Measurements from ENCODE around the gene MCRS1.
"Not testable (repeated sequence)": the region's sequence is repeated elsewhere in the genome, so short reads cannot be mapped to it uniquely, and the experiment has no call there.

MCRS1 gene

DNA sequence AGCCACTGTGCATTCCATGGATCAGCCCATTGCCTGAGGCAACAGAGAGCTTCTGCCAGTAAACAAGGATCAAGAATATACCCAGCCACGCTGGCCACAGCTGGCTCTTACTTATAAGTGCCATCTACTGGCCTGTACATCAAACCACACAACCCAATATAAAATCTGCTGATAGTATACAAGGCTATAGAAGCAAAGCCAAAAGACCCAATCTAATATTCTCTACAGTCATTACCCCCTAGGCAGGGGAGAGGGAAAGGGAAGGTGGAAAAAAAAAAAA, 41.9 kb upstream of the MCRS1 start:
- H2BK120ac ChIP-seq (ENCODE audit: low read depth, low read length) = no peak overlapping the region
- H3K36me3 ChIP-seq (ENCODE audit: control insufficient read depth, insufficient read depth, low read length) = no peaks in the 10 kb centered on the region
- no peak overlapping the region for H3K18ac ChIP-seq (ENCODE audit: low read length)
- H3K4me2 ChIP-seq (ENCODE audit: low read length) = no peak overlapping the region
- H2BK15ac ChIP-seq (replicated peaks; ENCODE audit: low read depth) = no peak overlapping the region
- WGBS (ENCODE audit: extremely low coverage, insufficient coverage, low lambda C conversion rate) = no CpG with 5 or more reads among the region's 1 CpG
- H3K4me3 ChIP-seq (ENCODE audit: low read length) = no peak overlapping the region
- H4K5ac ChIP-seq (ENCODE audit: low read length) = no peak overlapping the region
- H3K27me3 ChIP-seq (ENCODE audit: insufficient read depth, low read length, poor library complexity) = no peaks in the 10 kb centered on the region
- no peak overlapping the region for H3K23ac ChIP-seq (ENCODE audit: low read length)
- H3K79me2 ChIP-seq (ENCODE audit: control insufficient read depth, insufficient read depth, low read length) = no peaks in the 10 kb centered on the region
- no peak overlapping the region for H3K27ac ChIP-seq (ENCODE audit: low read depth, low read length)
- H3K56ac ChIP-seq (ENCODE audit: low read length) = no peak overlapping the region
- no peak overlapping the region for H3K4ac ChIP-seq (ENCODE audit: low read depth, low read length)
- no peaks in the 10 kb centered on the region for H3K4me1 ChIP-seq (ENCODE audit: control insufficient read depth, low read depth, low read length)
- no peak overlapping the region for H3K9ac ChIP-seq (ENCODE audit: low read length)
- no peak overlapping the region for H4K8ac ChIP-seq (ENCODE audit: low read depth, low read length)
- no peak overlapping the region for H2AK5ac ChIP-seq (ENCODE audit: low read length)
- no peaks in the 10 kb centered on the region for H3K79me1 ChIP-seq (ENCODE audit: low read length)
- peak; percentile 43 for DNase-seq
- no peak overlapping the region for H2BK5ac ChIP-seq (ENCODE audit: low read length)

DNA sequence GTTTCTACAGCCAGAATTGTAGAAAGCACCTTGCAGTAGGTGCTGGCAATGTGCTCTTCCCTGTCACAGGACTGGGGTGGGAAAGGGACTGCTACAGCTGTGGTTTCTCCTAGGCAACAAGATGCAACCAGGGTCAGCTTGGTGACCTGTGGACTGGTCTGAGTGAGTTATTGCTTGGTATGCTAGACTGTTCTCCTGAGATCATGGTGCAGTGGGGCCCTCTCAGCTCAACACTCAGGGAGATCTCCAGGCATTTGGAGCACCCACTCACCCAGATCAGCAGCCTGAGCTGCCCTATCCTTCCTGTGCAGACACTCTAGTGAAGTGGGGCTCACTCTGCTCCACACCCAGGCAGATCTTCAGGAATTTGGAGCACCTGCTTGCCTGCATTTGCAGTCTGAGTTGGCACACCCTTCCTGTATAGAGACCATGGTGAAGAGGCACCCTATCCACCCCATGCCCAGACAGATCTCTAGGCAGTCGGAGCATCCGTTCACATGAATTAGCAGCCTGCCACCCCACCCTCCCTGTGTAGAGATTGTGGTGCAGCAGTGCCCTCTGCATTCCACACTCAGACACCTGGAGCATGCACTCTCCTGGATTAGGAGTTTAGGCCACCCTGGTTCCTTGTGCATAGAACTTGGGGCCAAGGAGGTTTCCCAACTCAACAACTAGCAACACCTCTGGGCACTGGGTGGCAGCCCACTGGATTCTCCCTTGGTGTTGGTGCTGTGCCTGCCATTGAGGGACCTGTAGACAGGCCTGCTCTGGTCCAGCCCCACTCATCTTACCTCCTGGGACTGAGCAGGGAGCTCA, 41.3 kb upstream of the MCRS1 start:
- H3K27me3 ChIP-seq (ENCODE audit: insufficient read depth, low read length, poor library complexity) = no peaks in the 10 kb centered on the region
- no peak overlapping the region for H3K9ac ChIP-seq (ENCODE audit: low read length)
- no peak overlapping the region for H3K23ac ChIP-seq (ENCODE audit: low read length)
- H4K5ac ChIP-seq (ENCODE audit: low read length) = no peak overlapping the region
- no peak overlapping the region for H4K8ac ChIP-seq (ENCODE audit: low read depth, low read length)
- H3K79me1 ChIP-seq (ENCODE audit: low read length) = no peaks in the 10 kb centered on the region
- no peak overlapping the region for H2AK5ac ChIP-seq (ENCODE audit: low read length)
- WGBS (ENCODE audit: extremely low coverage, insufficient coverage, low lambda C conversion rate) = no CpG with 5 or more reads among the region's 2 CpGs
- H3K18ac ChIP-seq (ENCODE audit: low read length) = no peak overlapping the region
- H2BK15ac ChIP-seq (replicated peaks; ENCODE audit: low read depth) = no peak overlapping the region
- no peak overlapping the region for H2BK120ac ChIP-seq (ENCODE audit: low read depth, low read length)
- no peaks in the 10 kb centered on the region for H3K79me2 ChIP-seq (ENCODE audit: control insufficient read depth, insufficient read depth, low read length)
- no peak overlapping the region for H3K56ac ChIP-seq (ENCODE audit: low read length)
- H3K4ac ChIP-seq (ENCODE audit: low read depth, low read length) = no peak overlapping the region
- no peaks in the 10 kb centered on the region for H3K36me3 ChIP-seq (ENCODE audit: control insufficient read depth, insufficient read depth, low read length)
- H2BK5ac ChIP-seq (ENCODE audit: low read length) = no peak overlapping the region
- H3K4me1 ChIP-seq (ENCODE audit: control insufficient read depth, low read depth, low read length) = no peaks in the 10 kb centered on the region
- no peak overlapping the region for H3K4me2 ChIP-seq (ENCODE audit: low read length)
- no peak overlapping the region for H3K4me3 ChIP-seq (ENCODE audit: low read length)
- no peak for DNase-seq
- H3K27ac ChIP-seq (ENCODE audit: low read depth, low read length) = no peak overlapping the region

DNA sequence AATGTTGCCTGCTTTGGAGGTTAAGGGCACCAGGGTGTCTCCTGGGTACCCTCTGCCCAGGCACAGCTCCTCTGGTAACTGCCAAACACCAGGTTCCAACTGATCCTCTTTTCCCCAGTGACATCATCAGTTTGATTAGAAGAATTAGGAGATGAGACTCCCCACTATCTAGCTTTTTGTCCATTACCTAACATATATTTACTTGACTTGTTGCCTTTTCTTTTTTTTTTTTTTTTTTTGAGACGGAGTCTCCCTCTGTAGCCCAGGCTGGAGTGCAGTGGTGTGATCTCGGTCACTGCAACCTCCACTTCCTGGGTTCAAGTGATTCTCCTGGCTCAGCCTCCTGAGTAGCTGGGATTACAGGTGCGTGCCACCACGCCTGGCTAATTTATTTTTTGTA, 37.6 kb upstream of the MCRS1 start, which contains the start of gene FAM186B:
Gene FAM186B, minus strand, starts transcription at position 101 of the 400 bp plus-strand sequence. CDS start 162 bp downstream, outside the sequence.
- not testable (repeated sequence) for H2BK15ac ChIP-seq (replicated peaks; ENCODE audit: low read depth); H2BK120ac ChIP-seq (ENCODE audit: low read depth, low read length); H3K9ac ChIP-seq (ENCODE audit: low read length); DNase-seq; H3K27me3 ChIP-seq (ENCODE audit: insufficient read depth, low read length, poor library complexity); H3K4ac ChIP-seq (ENCODE audit: low read depth, low read length); H3K4me2 ChIP-seq (ENCODE audit: low read length); H3K23ac ChIP-seq (ENCODE audit: low read length); H4K5ac ChIP-seq (ENCODE audit: low read length); H3K36me3 ChIP-seq (ENCODE audit: control insufficient read depth, insufficient read depth, low read length); H3K27ac ChIP-seq (ENCODE audit: low read depth, low read length); H4K8ac ChIP-seq (ENCODE audit: low read depth, low read length); H3K18ac ChIP-seq (ENCODE audit: low read length); H3K4me3 ChIP-seq (ENCODE audit: low read length); H2AK5ac ChIP-seq (ENCODE audit: low read length); H3K79me1 ChIP-seq (ENCODE audit: low read length); H2BK5ac ChIP-seq (ENCODE audit: low read length); H3K4me1 ChIP-seq (ENCODE audit: control insufficient read depth, low read depth, low read length); H3K79me2 ChIP-seq (ENCODE audit: control insufficient read depth, insufficient read depth, low read length); H3K56ac ChIP-seq (ENCODE audit: low read length)
- no CpG with 5 or more reads among the region's 4 CpGs for WGBS (ENCODE audit: extremely low coverage, insufficient coverage, low lambda C conversion rate)

DNA sequence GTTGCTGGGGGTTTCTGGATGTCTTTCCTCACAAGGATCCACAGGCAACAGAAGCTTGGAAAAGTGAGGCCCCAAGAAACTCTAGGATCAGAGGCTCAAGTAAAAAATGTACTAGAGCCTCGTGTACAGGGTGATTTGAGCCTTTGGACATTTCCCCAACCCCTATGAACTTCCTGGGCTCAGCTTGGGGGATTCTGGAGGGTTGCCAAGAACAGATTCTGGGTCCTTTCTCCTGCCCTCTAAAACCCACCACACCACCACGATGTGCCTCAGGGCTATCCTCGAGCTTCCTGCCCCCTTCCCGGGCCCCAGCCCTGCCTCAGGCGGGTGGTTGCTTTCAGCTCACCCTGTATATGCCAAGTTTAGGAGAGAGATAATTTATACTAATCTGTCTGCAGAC, 36.9 kb upstream of the MCRS1 start:
- no peak for DNase-seq
- Histone ChIP-seq H4K8ac (ENCODE audit: low read depth, low read length) (no peak overlapping the region), H4K5ac (ENCODE audit: low read length) (no peak overlapping the region), H2AK5ac (ENCODE audit: low read length) (no peak overlapping the region), H3K23ac (ENCODE audit: low read length) (no peak overlapping the region), H3K27me3 (ENCODE audit: insufficient read depth, low read length, poor library complexity) (no peaks in the 10 kb centered on the region), H3K79me2 (ENCODE audit: control insufficient read depth, insufficient read depth, low read length) (no peaks in the 10 kb centered on the region), H3K36me3 (ENCODE audit: control insufficient read depth, insufficient read depth, low read length) (no peaks in the 10 kb centered on the region), H3K4me1 (ENCODE audit: control insufficient read depth, low read depth, low read length) (no peaks in the 10 kb centered on the region), H3K27ac (ENCODE audit: low read depth, low read length) (no peak overlapping the region), H3K18ac (ENCODE audit: low read length) (no peak overlapping the region), H3K4ac (ENCODE audit: low read depth, low read length) (no peak overlapping the region), H3K79me1 (ENCODE audit: low read length) (no peaks in the 10 kb centered on the region), H3K56ac (ENCODE audit: low read length) (no peak overlapping the region), H3K4me2 (ENCODE audit: low read length) (no peak overlapping the region), H2BK5ac (ENCODE audit: low read length) (no peak overlapping the region), H2BK15ac (replicated peaks; ENCODE audit: low read depth) (no peak overlapping the region), H3K9ac (ENCODE audit: low read length) (no peak overlapping the region), H3K4me3 (ENCODE audit: low read length) (no peak overlapping the region), H2BK120ac (ENCODE audit: low read depth, low read length) (no peak overlapping the region)
- no CpG with 5 or more reads among the region's 5 CpGs for WGBS (ENCODE audit: extremely low coverage, insufficient coverage, low lambda C conversion rate)

DNA sequence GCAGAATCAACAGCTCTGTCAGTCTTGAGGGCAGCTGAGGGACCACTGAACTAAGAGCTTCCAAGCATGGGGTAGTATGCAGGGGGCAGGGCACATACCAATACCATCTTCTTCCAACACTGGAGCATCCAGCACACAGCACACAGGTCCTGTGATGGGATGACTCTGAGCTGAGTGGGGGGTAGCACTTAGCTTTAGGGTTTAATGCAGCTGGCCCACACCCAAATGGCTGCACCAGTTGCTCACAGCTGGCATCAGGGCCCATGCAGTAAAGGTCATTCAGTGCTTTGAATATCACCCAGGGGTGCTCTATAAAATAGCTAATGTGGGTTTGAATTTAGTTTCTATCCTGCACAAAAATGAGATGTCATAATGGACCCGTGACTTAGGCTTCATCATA, 35.8 kb upstream of the MCRS1 start:
- no peaks in the 10 kb centered on the region for H3K79me1 ChIP-seq (ENCODE audit: low read length)
- no peaks in the 10 kb centered on the region for H3K36me3 ChIP-seq (ENCODE audit: control insufficient read depth, insufficient read depth, low read length)
- H3K27me3 ChIP-seq (ENCODE audit: insufficient read depth, low read length, poor library complexity) = no peaks in the 10 kb centered on the region
- H3K4me3 ChIP-seq (ENCODE audit: low read length) = no peak overlapping the region
- H3K4ac ChIP-seq (ENCODE audit: low read depth, low read length) = no peak overlapping the region
- H3K56ac ChIP-seq (ENCODE audit: low read length) = no peak overlapping the region
- no peak overlapping the region for H3K9ac ChIP-seq (ENCODE audit: low read length)
- no peak overlapping the region for H4K8ac ChIP-seq (ENCODE audit: low read depth, low read length)
- H2BK120ac ChIP-seq (ENCODE audit: low read depth, low read length) = no peak overlapping the region
- H3K18ac ChIP-seq (ENCODE audit: low read length) = no peak overlapping the region
- no peak for DNase-seq
- no peak overlapping the region for H3K4me2 ChIP-seq (ENCODE audit: low read length)
- no peak overlapping the region for H2BK15ac ChIP-seq (replicated peaks; ENCODE audit: low read depth)
- H3K27ac ChIP-seq (ENCODE audit: low read depth, low read length) = no peak overlapping the region
- H3K23ac ChIP-seq (ENCODE audit: low read length) = no peak overlapping the region
- no peak overlapping the region for H2AK5ac ChIP-seq (ENCODE audit: low read length)
- H3K4me1 ChIP-seq (ENCODE audit: control insufficient read depth, low read depth, low read length) = no peaks in the 10 kb centered on the region
- H4K5ac ChIP-seq (ENCODE audit: low read length) = no peak overlapping the region
- no CpG with 5 or more reads among the region's 1 CpG for WGBS (ENCODE audit: extremely low coverage, insufficient coverage, low lambda C conversion rate)
- no peaks in the 10 kb centered on the region for H3K79me2 ChIP-seq (ENCODE audit: control insufficient read depth, insufficient read depth, low read length)
- no peak overlapping the region for H2BK5ac ChIP-seq (ENCODE audit: low read length)

DNA sequence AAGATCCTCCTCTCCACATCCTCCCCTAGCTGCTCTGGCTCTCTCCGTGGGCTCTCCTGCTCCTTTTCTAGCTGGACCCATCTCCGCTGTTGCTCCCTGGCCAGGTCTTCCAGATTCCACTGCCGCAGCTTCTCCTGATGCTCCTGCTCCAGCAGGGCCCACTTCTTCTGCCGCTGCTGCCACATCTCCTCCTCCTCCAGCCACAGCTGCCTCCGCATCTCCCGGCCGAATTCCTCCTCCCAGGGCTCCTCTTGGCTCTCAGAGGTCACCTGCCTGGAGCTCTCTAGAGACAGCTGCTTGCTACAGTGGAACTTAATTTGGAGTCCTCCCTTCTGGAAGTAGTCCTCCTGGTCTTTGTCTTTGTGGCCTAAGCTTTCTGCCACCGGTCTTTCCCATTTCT, 32.0 kb upstream of the MCRS1 start:
- Histone ChIP-seq H3K4ac (ENCODE audit: low read depth, low read length) (no peak overlapping the region), H3K18ac (ENCODE audit: low read length) (no peak overlapping the region), H3K79me1 (ENCODE audit: low read length) (no peaks in the 10 kb centered on the region), H3K4me1 (ENCODE audit: control insufficient read depth, low read depth, low read length) (no peaks in the 10 kb centered on the region), H2BK120ac (ENCODE audit: low read depth, low read length) (no peak overlapping the region), H4K5ac (ENCODE audit: low read length) (no peak overlapping the region), H2AK5ac (ENCODE audit: low read length) (no peak overlapping the region), H3K23ac (ENCODE audit: low read length) (no peak overlapping the region), H3K27me3 (ENCODE audit: insufficient read depth, low read length, poor library complexity) (no peaks in the 10 kb centered on the region), H2BK15ac (replicated peaks; ENCODE audit: low read depth) (no peak overlapping the region), H3K4me2 (ENCODE audit: low read length) (no peak overlapping the region), H3K9ac (ENCODE audit: low read length) (no peak overlapping the region), H3K79me2 (ENCODE audit: control insufficient read depth, insufficient read depth, low read length) (no peaks in the 10 kb centered on the region), H2BK5ac (ENCODE audit: low read length) (no peak overlapping the region), H3K4me3 (ENCODE audit: low read length) (no peak overlapping the region), H3K36me3 (ENCODE audit: control insufficient read depth, insufficient read depth, low read length) (no peaks in the 10 kb centered on the region), H3K56ac (ENCODE audit: low read length) (no peak overlapping the region), H4K8ac (ENCODE audit: low read depth, low read length) (no peak overlapping the region), H3K27ac (ENCODE audit: low read depth, low read length) (no peak overlapping the region)
- no peak for DNase-seq
- no CpG with 5 or more reads among the region's 8 CpGs for WGBS (ENCODE audit: extremely low coverage, insufficient coverage, low lambda C conversion rate)

All from mesendoderm (in vitro differentiated cells).